CD14-positive monocyte (primary cell): ENCODE data around the gene PHLPP1. TPM values are rescaled to one million over a fixed set of nuclear protein-coding genes. Genes with fewer than 3 reads are reported as not detected.

Experiments used
- DNase-seq, 3 donors: peaks; one replicate each; pipeline ENCODE4 v3.0.0-alpha.2; 2011 to 2022
- H2AFZ ChIP-seq: 2 replicates; pipeline ENCODE4 v1.6.0; 2012; ENCODE audit warnings: mild to moderate bottlenecking, low read depth, low read length, inconsistent platforms; ENCODE audit not compliant: insufficient read depth, poor library complexity, severe bottlenecking
- H3K27ac ChIP-seq, 2 donors: 1 replicate in 1 of 2; 2 replicates in 1 of 2; pipeline ENCODE4 v1.5.1; 2012 to 2013; ENCODE audit warnings: low read length in 2 of 2, control low read depth in 1 of 2, inconsistent platforms in 1 of 2, low read depth in 1 of 2, mild to moderate bottlenecking in 1 of 2
- H3K27me3 ChIP-seq, 2 donors: one replicate each; pipeline versions ENCODE4 v1.6.0 to v1.6.1; 2011 to 2013; ENCODE audit warnings: low read length in 2 of 2; ENCODE audit not compliant: control insufficient read depth in 2 of 2, insufficient read depth in 2 of 2
- H3K36me3 ChIP-seq, 2 donors: replicated peaks in 1 of 2; 1 replicate in 1 of 2; 2 replicates in 1 of 2; pipeline versions ENCODE4 v1.5.1 to v1.6.1; 2012 to 2013; ENCODE audit warnings: low read length in 2 of 2, control low read depth in 1 of 2, inconsistent platforms in 1 of 2, mild to moderate bottlenecking in 1 of 2; ENCODE audit not compliant: insufficient read depth in 2 of 2, control insufficient read depth in 1 of 2
- H3K4me1 ChIP-seq, 2 donors: 1 replicate in 1 of 2; 2 replicates in 1 of 2; pipeline versions ENCODE4 v1.5.1 to v1.6.1; 2012 to 2013; ENCODE audit warnings: low read length in 2 of 2, control low read depth in 1 of 2, inconsistent platforms in 1 of 2, mild to moderate bottlenecking in 1 of 2, moderate library complexity in 1 of 2; ENCODE audit not compliant: insufficient read depth in 2 of 2, control insufficient read depth in 1 of 2
- H3K4me2 ChIP-seq: replicated peaks from 2 replicates; pipeline ENCODE3; 2012; ENCODE audit warnings: low read length, moderate library complexity, mild to moderate bottlenecking; ENCODE audit not compliant: poor library complexity, severe bottlenecking; ENCODE audit errors: extremely low read depth
- H3K4me3 ChIP-seq, 3 experiments: fragments of 200-600 bp in 1 of 3; sonication (generic) in 1 of 3; replicated peaks in 1 of 3; 1 replicate in 2 of 3; 2 replicates in 1 of 3; pipeline ENCODE4 v1.5.1; 2011 to 2013; ENCODE audit warnings: low read length in 3 of 3, mild to moderate bottlenecking in 3 of 3, control low read depth in 2 of 3, low read depth in 2 of 3, inconsistent platforms in 1 of 3, moderate library complexity in 1 of 3
- H3K79me2 ChIP-seq: 2 replicates; pipeline ENCODE4 v1.6.0; 2012; ENCODE audit warnings: mild to moderate bottlenecking, control low read depth, inconsistent platforms, low read length, moderate library complexity; ENCODE audit not compliant: insufficient read depth
- H3K9ac ChIP-seq: 2 replicates; pipeline ENCODE4 v1.6.0; 2017; ENCODE audit warnings: low read length, mild to moderate bottlenecking; ENCODE audit not compliant: insufficient read depth, poor library complexity, severe bottlenecking
- H3K9me3 ChIP-seq, 2 donors: replicated peaks in 1 of 2; 1 replicate in 1 of 2; 2 replicates in 1 of 2; pipeline versions ENCODE4 v1.5.1 to v1.6.1; 2012 to 2013; ENCODE audit warnings: low read length in 2 of 2, control low read depth in 1 of 2; ENCODE audit not compliant: control insufficient read depth in 1 of 2, insufficient read depth in 1 of 2
- H4K20me1 ChIP-seq: 2 replicates; pipeline ENCODE4 v1.6.0; 2012; ENCODE audit warnings: mild to moderate bottlenecking, low read length, control low read depth, moderate library complexity; ENCODE audit not compliant: insufficient read depth
- H3K27ac Mint-ChIP-seq, 7 donors: one replicate each; pipeline ENCODE4 v1.8.0; 2020; ENCODE audit warnings: mild to moderate bottlenecking in 7 of 7, mixed read lengths in 7 of 7, moderate library complexity in 6 of 7, inconsistent platforms in 2 of 7
- H3K27me3 Mint-ChIP-seq, 3 donors: one replicate each; pipeline ENCODE4 v1.8.0; 2021 to 2022; ENCODE audit warnings: low read depth in 3 of 3, mild to moderate bottlenecking in 3 of 3, mixed read lengths in 3 of 3, moderate library complexity in 3 of 3, inconsistent platforms in 1 of 3
- H3K36me3 Mint-ChIP-seq, 2 donors: one replicate each; pipeline ENCODE4 v1.8.0; 2020; ENCODE audit warnings: mixed read lengths in 2 of 2, inconsistent platforms in 1 of 2, mild to moderate bottlenecking in 1 of 2
- H3K4me1 Mint-ChIP-seq: one replicate; pipeline ENCODE4 v1.8.0; 2020; ENCODE audit warnings: mild to moderate bottlenecking, mixed read lengths
- H3K4me3 Mint-ChIP-seq, 2 donors: one replicate each; pipeline ENCODE4 v1.8.0; 2020; ENCODE audit warnings: mild to moderate bottlenecking in 2 of 2, mixed read lengths in 2 of 2, moderate library complexity in 1 of 2
- H3K9me3 Mint-ChIP-seq, 7 donors: one replicate each; pipeline ENCODE4 v1.8.0; 2020 to 2022; ENCODE audit warnings: mixed read lengths in 7 of 7, mild to moderate bottlenecking in 6 of 7, moderate library complexity in 6 of 7, inconsistent platforms in 2 of 7
- CTCF ChIP-seq: fragments of 200-600 bp; IDR thresholded peaks from one replicate; pipeline ENCODE4 v1.8.0; 2022; ENCODE audit warnings: antibody characterized with exemption, mild to moderate bottlenecking
- WGBS: methylation state at CpG from one replicate; pipeline ENCODE4 v1.1.5; 2013; ENCODE audit warnings: missing lambda C conversion rate; ENCODE audit not compliant: insufficient coverage; 5-methylcytosine and 5-hydroxymethylcytosine counted together
- intact Hi-C, 2 donors: fragments of 100-400 bp; cut with micrococcal nuclease; formaldehyde crosslinking; loops; one replicate each; pipeline versions ENCODE4 v1.15.0 to v1.15.1; 2023
- polyA plus RNA-seq, 3 donors: library from polyadenylated mRNA; depleted of rRNA in 1 of 3; unstranded in 2 of 3; stranded (reverse) in 1 of 3; fragments of 300-500 nt in 2 of 3; fragments of >200 nt in 1 of 3; fragmentation: Illumina TruSeq in 2 of 3; gene quantifications; 1 replicate in 2 of 3; 2 replicates in 1 of 3; pipeline ENCODE4 v1.2.3, GENCODE V29; 2012 to 2021

The PHLPP1 gene
- polyA plus RNA-seq, 3 donors, result 0.04 to 2.0 (median 0.55) TPM

GRCh38 chr18:62717925-62718800, 2.8 kb downstream of the PHLPP1 start:
- Histone ChIP-seq H3K4me1 (peaks cover 15 to 37% of the 10 kb centered on the region in 2 donors), H3K27me3 (no peaks in the 10 kb centered on the region)
- no CpG with 5 or more reads among the region's 7 CpGs for WGBS

GRCh38 chr18:62720048-62720447, 4.7 kb downstream of the PHLPP1 start:
- H3K36me3 Mint-ChIP-seq, result no peaks in the 10 kb centered on the region
- DNase-seq, result no peak
- peaks cover 0 to 5% (median 0%) of the 10 kb centered on the region in 3 donors for H3K27me3 Mint-ChIP-seq
- H3K9me3 Mint-ChIP-seq, result no peaks in the 10 kb centered on the region
- Histone ChIP-seq H3K27ac (no peak overlapping the region), H4K20me1 (no peaks in the 10 kb centered on the region), H2AFZ (no peak overlapping the region), H3K36me3 (no peaks in the 10 kb centered on the region), H3K4me1 (peaks cover 11 to 40% of the 10 kb centered on the region in 2 donors), H3K9me3 (no peaks in the 10 kb centered on the region), H3K4me3 (no peak overlapping the region), H3K9ac (no peak overlapping the region), H3K4me2 (no peak overlapping the region), H3K79me2 (peaks cover 66% of the 10 kb centered on the region), H3K27me3 (no peaks in the 10 kb centered on the region)
- no peak overlapping the region for H3K4me3 Mint-ChIP-seq
- TF ChIP-seq CTCF, result no peak
- H3K27ac Mint-ChIP-seq, result no peak overlapping the region
- intact Hi-C loops, result no loop called here
- no CpG with 5 or more reads among the region's 4 CpGs for WGBS
- H3K4me1 Mint-ChIP-seq, result peaks cover 41% of the 10 kb centered on the region

More at GRCh38 chr18:62717925-62718800, 2.8 kb downstream of the PHLPP1 start:
- Mint-ChIP-seq H3K4me3 (peak overlapping the region; percentile 88 to 96), H3K36me3 (no peaks in the 10 kb centered on the region), H3K4me1 (peaks cover 38% of the 10 kb centered on the region), H3K27ac (peak overlapping the region in 2 of 7 donors; percentile 37 to 85), H3K9me3 (no peaks in the 10 kb centered on the region), H3K27me3 (peaks cover 0 to 5% (median 0%) of the 10 kb centered on the region in 3 donors)
- intact Hi-C loops, result loop anchor here (5.0 to 10.0 kb wide), 7 partner anchors 67 to 1257 kb away; partner anchors contain the start of genes SERPINB8 (in 1 of the 2) and VPS4B (in 1 of the 2)
- Histone ChIP-seq H3K9me3 (no peaks in the 10 kb centered on the region), H3K79me2 (peaks cover 53% of the 10 kb centered on the region), H3K36me3 (no peaks in the 10 kb centered on the region), H4K20me1 (no peaks in the 10 kb centered on the region), H3K4me2 (peak overlapping the region; percentile 80), H3K9ac (peak overlapping the region; percentile 65), H3K27ac (no peak overlapping the region), H3K4me3 (peak overlapping the region; percentile 46 to 86 (median 73)), H2AFZ (peak overlapping the region; percentile 77)
- no peak for DNase-seq
- no peak for TF ChIP-seq CTCF
